Measurements from ENCODE around the gene SLC10A3. TPM values are rescaled to one million over a fixed set of nuclear protein-coding genes. Genes with fewer than 3 reads are reported as not detected.

The SLC10A3 gene
- total and polyA plus RNA-seq, 4 donors, result 16.8 to 38.8 (median 26.0) TPM

- intact Hi-C loops (cut with DNase I), result no loop called here
- ATAC-seq (ENCODE audit: low FRiP score) (no peak), DNase-seq (no peak)
- Histone ChIP-seq H3K9me3 (ENCODE audit: control insufficient read depth, low read length) (no peaks in the 10 kb centered on the region), H3K4me3 (ENCODE audit: low read length in 2 of 2) (peak overlapping the region; percentile 34 to 51), H3K27me3 (ENCODE audit: control insufficient read depth in 1 of 2, insufficient read depth in 2 of 2, low read length in 1 of 2) (no peaks in the 10 kb centered on the region), H3K27ac (ENCODE audit: low read depth in 1 of 2, low read length in 2 of 2) (peak overlapping the region in 1 of 2 donors; percentile 56), H3K36me3 (ENCODE audit: control insufficient read depth in 1 of 2, insufficient read depth in 2 of 2, low read length in 1 of 2) (no peaks in the 10 kb centered on the region), H3K4me1 (ENCODE audit: control insufficient read depth in 1 of 2, insufficient read depth in 2 of 2, low read length in 2 of 2) (no peaks in the 10 kb centered on the region)
- WGBS, 2 donors, result 18 to 46% methylated on average over 34 of the region's 34 CpGs
Measured at GRCh38 chrX:154515090-154515965, 24.9 kb upstream of the SLC10A3 start.

GRCh38 chrX:154513716-154514115 lies 23.3 kb upstream of the SLC10A3 start:
- intact Hi-C loops (cut with DNase I), result no loop called here
- 84 to 94% methylated on average over 2 of the region's 2 CpGs for WGBS, 2 donors
- no peak overlapping the region for H3K27ac ChIP-seq (ENCODE audit: low read depth in 1 of 2, low read length in 2 of 2)

GRCh38 chrX:154512879-154513553 lies 22.6 kb upstream of the SLC10A3 start:
- DNase-seq (no peak), ATAC-seq (ENCODE audit: low FRiP score) (no peak)
- no peak overlapping the region for H3K4me3 ChIP-seq (ENCODE audit: low read length in 2 of 2)
- H3K4me1 ChIP-seq (ENCODE audit: control insufficient read depth in 1 of 2, insufficient read depth in 2 of 2, low read length in 2 of 2), result no peaks in the 10 kb centered on the region
- WGBS, 2 donors, result 89 to 95% methylated on average over 16 of the region's 16 CpGs
- H3K36me3 ChIP-seq (ENCODE audit: control insufficient read depth in 1 of 2, insufficient read depth in 2 of 2, low read length in 1 of 2), result no peaks in the 10 kb centered on the region
- H3K27me3 ChIP-seq (ENCODE audit: control insufficient read depth in 1 of 2, insufficient read depth in 2 of 2, low read length in 1 of 2), result no peaks in the 10 kb centered on the region
- intact Hi-C loops (cut with DNase I), result no loop called here
- no peaks in the 10 kb centered on the region for H3K9me3 ChIP-seq (ENCODE audit: control insufficient read depth, low read length)
- H3K27ac ChIP-seq (ENCODE audit: low read depth in 1 of 2, low read length in 2 of 2), result no peak overlapping the region

More at GRCh38 chrX:154513716-154514115, 23.3 kb upstream of the SLC10A3 start:
- no peaks in the 10 kb centered on the region for H3K27me3 ChIP-seq (ENCODE audit: control insufficient read depth in 1 of 2, insufficient read depth in 2 of 2, low read length in 1 of 2)
- no peak for ATAC-seq (ENCODE audit: low FRiP score)
- no peaks in the 10 kb centered on the region for H3K36me3 ChIP-seq (ENCODE audit: control insufficient read depth in 1 of 2, insufficient read depth in 2 of 2, low read length in 1 of 2)
- H3K4me1 ChIP-seq (ENCODE audit: control insufficient read depth in 1 of 2, insufficient read depth in 2 of 2, low read length in 2 of 2), result no peaks in the 10 kb centered on the region
- no peaks in the 10 kb centered on the region for H3K9me3 ChIP-seq (ENCODE audit: control insufficient read depth, low read length)
- H3K4me3 ChIP-seq (ENCODE audit: low read length in 2 of 2), result no peak overlapping the region
- DNase-seq, result no peak

GRCh38 chrX:154511761-154512160 lies 21.3 kb upstream of the SLC10A3 start:
- ATAC-seq (ENCODE audit: low FRiP score), result no peak
- 69 to 82% methylated on average over 12 of the region's 12 CpGs for WGBS, 2 donors
- H3K27ac ChIP-seq (ENCODE audit: low read depth in 1 of 2, low read length in 2 of 2), result no peak overlapping the region

GRCh38 chrX:154509455-154509854 lies 19.0 kb upstream of the SLC10A3 start:
- ATAC-seq (ENCODE audit: low FRiP score) (no peak), DNase-seq (no peak)
- no peaks in the 10 kb centered on the region for H3K4me1 ChIP-seq (ENCODE audit: control insufficient read depth in 1 of 2, insufficient read depth in 2 of 2, low read length in 2 of 2)
- H3K27me3 ChIP-seq (ENCODE audit: control insufficient read depth in 1 of 2, insufficient read depth in 2 of 2, low read length in 1 of 2), result no peaks in the 10 kb centered on the region
- H3K27ac ChIP-seq (ENCODE audit: low read depth in 1 of 2, low read length in 2 of 2), result no peak overlapping the region
- intact Hi-C loops (cut with DNase I), result no loop called here
- H3K36me3 ChIP-seq (ENCODE audit: control insufficient read depth in 1 of 2, insufficient read depth in 2 of 2, low read length in 1 of 2), result peaks cover 0 to 4% of the 10 kb centered on the region in 2 donors
- H3K4me3 ChIP-seq (ENCODE audit: low read length in 2 of 2), result no peak overlapping the region
- no peaks in the 10 kb centered on the region for H3K9me3 ChIP-seq (ENCODE audit: control insufficient read depth, low read length)
- WGBS, 2 donors, result 93 to 96% methylated on average over 5 of the region's 5 CpGs

More at GRCh38 chrX:154511761-154512160, 21.3 kb upstream of the SLC10A3 start:
- peaks cover 0 to 4% of the 10 kb centered on the region in 2 donors for H3K36me3 ChIP-seq (ENCODE audit: control insufficient read depth in 1 of 2, insufficient read depth in 2 of 2, low read length in 1 of 2)
- H3K9me3 ChIP-seq (ENCODE audit: control insufficient read depth, low read length), result no peaks in the 10 kb centered on the region
- H3K4me1 ChIP-seq (ENCODE audit: control insufficient read depth in 1 of 2, insufficient read depth in 2 of 2, low read length in 2 of 2), result no peaks in the 10 kb centered on the region
- intact Hi-C loops (cut with DNase I), result no loop called here
- H3K27me3 ChIP-seq (ENCODE audit: control insufficient read depth in 1 of 2, insufficient read depth in 2 of 2, low read length in 1 of 2), result no peaks in the 10 kb centered on the region
- no peak for DNase-seq
- H3K4me3 ChIP-seq (ENCODE audit: low read length in 2 of 2), result no peak overlapping the region

GRCh38 chrX:154508384-154508745 lies 17.9 kb upstream of the SLC10A3 start:
- H3K27me3 ChIP-seq (ENCODE audit: control insufficient read depth in 1 of 2, insufficient read depth in 2 of 2, low read length in 1 of 2), result no peaks in the 10 kb centered on the region
- peaks cover 0 to 4% of the 10 kb centered on the region in 2 donors for H3K36me3 ChIP-seq (ENCODE audit: control insufficient read depth in 1 of 2, insufficient read depth in 2 of 2, low read length in 1 of 2)
- ATAC-seq (ENCODE audit: low FRiP score) (no peak), DNase-seq (no peak)
- no peaks in the 10 kb centered on the region for H3K9me3 ChIP-seq (ENCODE audit: control insufficient read depth, low read length)
- intact Hi-C loops (cut with DNase I), result no loop called here
- H3K27ac ChIP-seq (ENCODE audit: low read depth in 1 of 2, low read length in 2 of 2), result no peak overlapping the region
- WGBS, 2 donors, result 85 to 86% methylated on average over 13 of the region's 13 CpGs
- no peaks in the 10 kb centered on the region for H3K4me1 ChIP-seq (ENCODE audit: control insufficient read depth in 1 of 2, insufficient read depth in 2 of 2, low read length in 2 of 2)
- no peak overlapping the region for H3K4me3 ChIP-seq (ENCODE audit: low read length in 2 of 2)

- WGBS, 2 donors, result 79 to 82% methylated on average over 20 to 24 of the region's 24 CpGs
- Histone ChIP-seq H3K27ac (ENCODE audit: low read depth in 1 of 2, low read length in 2 of 2) (no peak overlapping the region), H3K9me3 (ENCODE audit: control insufficient read depth, low read length) (no peaks in the 10 kb centered on the region), H3K36me3 (ENCODE audit: control insufficient read depth in 1 of 2, insufficient read depth in 2 of 2, low read length in 1 of 2) (peaks cover 0 to 4% of the 10 kb centered on the region in 2 donors), H3K4me1 (ENCODE audit: control insufficient read depth in 1 of 2, insufficient read depth in 2 of 2, low read length in 2 of 2) (no peaks in the 10 kb centered on the region), H3K4me3 (ENCODE audit: low read length in 2 of 2) (no peak overlapping the region), H3K27me3 (ENCODE audit: control insufficient read depth in 1 of 2, insufficient read depth in 2 of 2, low read length in 1 of 2) (no peaks in the 10 kb centered on the region)
- ATAC-seq (ENCODE audit: low FRiP score) (no peak), DNase-seq (no peak)
- intact Hi-C loops (cut with DNase I), result no loop called here
Measured at GRCh38 chrX:154507673-154508383, 17.4 kb upstream of the SLC10A3 start.

GRCh38 chrX:154506483-154507332 lies 16.3 kb upstream of the SLC10A3 start:
- no peak for DNase-seq
- no peaks in the 10 kb centered on the region for H3K27me3 ChIP-seq (ENCODE audit: control insufficient read depth in 1 of 2, insufficient read depth in 2 of 2, low read length in 1 of 2)
- ATAC-seq (ENCODE audit: low FRiP score), result no peak
- intact Hi-C loops (cut with DNase I), result no loop called here
- H3K4me3 ChIP-seq (ENCODE audit: low read length in 2 of 2), result no peak overlapping the region
- no peaks in the 10 kb centered on the region for H3K4me1 ChIP-seq (ENCODE audit: control insufficient read depth in 1 of 2, insufficient read depth in 2 of 2, low read length in 2 of 2)
- WGBS, 2 donors, result 92 to 93% methylated on average over 37 of the region's 37 CpGs
- peaks cover 0 to 4% of the 10 kb centered on the region in 2 donors for H3K36me3 ChIP-seq (ENCODE audit: control insufficient read depth in 1 of 2, insufficient read depth in 2 of 2, low read length in 1 of 2)
- H3K9me3 ChIP-seq (ENCODE audit: control insufficient read depth, low read length), result no peaks in the 10 kb centered on the region
- H3K27ac ChIP-seq (ENCODE audit: low read depth in 1 of 2, low read length in 2 of 2), result no peak overlapping the region

All from aorta (tissue), 5 donors.